CD14-positive monocyte (primary cell): Measurements from ENCODE around the gene CACNB4. TPM values are rescaled to one million over a fixed set of nuclear protein-coding genes. Genes with fewer than 3 reads are reported as not detected.

Source experiments
- DNase-seq, 3 donors: peaks; one replicate each; pipeline ENCODE4 v3.0.0-alpha.2; 2011 to 2022
- H2AFZ ChIP-seq: 2 replicates; pipeline ENCODE4 v1.6.0; 2012; ENCODE audit warnings: mild to moderate bottlenecking, low read depth, low read length, inconsistent platforms; ENCODE audit not compliant: insufficient read depth, poor library complexity, severe bottlenecking
- H3K27ac ChIP-seq, 2 donors: 1 replicate in 1 of 2; 2 replicates in 1 of 2; pipeline ENCODE4 v1.5.1; 2012 to 2013; ENCODE audit warnings: low read length in 2 of 2, control low read depth in 1 of 2, inconsistent platforms in 1 of 2, low read depth in 1 of 2, mild to moderate bottlenecking in 1 of 2
- H3K27me3 ChIP-seq, 2 donors: one replicate each; pipeline versions ENCODE4 v1.6.0 to v1.6.1; 2011 to 2013; ENCODE audit warnings: low read length in 2 of 2; ENCODE audit not compliant: control insufficient read depth in 2 of 2, insufficient read depth in 2 of 2
- H3K36me3 ChIP-seq, 2 donors: replicated peaks in 1 of 2; 1 replicate in 1 of 2; 2 replicates in 1 of 2; pipeline versions ENCODE4 v1.5.1 to v1.6.1; 2012 to 2013; ENCODE audit warnings: low read length in 2 of 2, control low read depth in 1 of 2, inconsistent platforms in 1 of 2, mild to moderate bottlenecking in 1 of 2; ENCODE audit not compliant: insufficient read depth in 2 of 2, control insufficient read depth in 1 of 2
- H3K4me1 ChIP-seq, 2 donors: 1 replicate in 1 of 2; 2 replicates in 1 of 2; pipeline versions ENCODE4 v1.5.1 to v1.6.1; 2012 to 2013; ENCODE audit warnings: low read length in 2 of 2, control low read depth in 1 of 2, inconsistent platforms in 1 of 2, mild to moderate bottlenecking in 1 of 2, moderate library complexity in 1 of 2; ENCODE audit not compliant: insufficient read depth in 2 of 2, control insufficient read depth in 1 of 2
- H3K4me2 ChIP-seq: replicated peaks from 2 replicates; pipeline ENCODE3; 2012; ENCODE audit warnings: low read length, moderate library complexity, mild to moderate bottlenecking; ENCODE audit not compliant: poor library complexity, severe bottlenecking; ENCODE audit errors: extremely low read depth
- H3K4me3 ChIP-seq, 3 experiments: fragments of 200-600 bp in 1 of 3; sonication (generic) in 1 of 3; replicated peaks in 1 of 3; 1 replicate in 2 of 3; 2 replicates in 1 of 3; pipeline ENCODE4 v1.5.1; 2011 to 2013; ENCODE audit warnings: low read length in 3 of 3, mild to moderate bottlenecking in 3 of 3, control low read depth in 2 of 3, low read depth in 2 of 3, inconsistent platforms in 1 of 3, moderate library complexity in 1 of 3
- H3K79me2 ChIP-seq: 2 replicates; pipeline ENCODE4 v1.6.0; 2012; ENCODE audit warnings: mild to moderate bottlenecking, control low read depth, inconsistent platforms, low read length, moderate library complexity; ENCODE audit not compliant: insufficient read depth
- H3K9ac ChIP-seq: 2 replicates; pipeline ENCODE4 v1.6.0; 2017; ENCODE audit warnings: low read length, mild to moderate bottlenecking; ENCODE audit not compliant: insufficient read depth, poor library complexity, severe bottlenecking
- H3K9me3 ChIP-seq, 2 donors: replicated peaks in 1 of 2; 1 replicate in 1 of 2; 2 replicates in 1 of 2; pipeline versions ENCODE4 v1.5.1 to v1.6.1; 2012 to 2013; ENCODE audit warnings: low read length in 2 of 2, control low read depth in 1 of 2; ENCODE audit not compliant: control insufficient read depth in 1 of 2, insufficient read depth in 1 of 2
- H4K20me1 ChIP-seq: 2 replicates; pipeline ENCODE4 v1.6.0; 2012; ENCODE audit warnings: mild to moderate bottlenecking, low read length, control low read depth, moderate library complexity; ENCODE audit not compliant: insufficient read depth
- H3K27ac Mint-ChIP-seq, 7 donors: one replicate each; pipeline ENCODE4 v1.8.0; 2020; ENCODE audit warnings: mild to moderate bottlenecking in 7 of 7, mixed read lengths in 7 of 7, moderate library complexity in 6 of 7, inconsistent platforms in 2 of 7
- H3K27me3 Mint-ChIP-seq, 3 donors: one replicate each; pipeline ENCODE4 v1.8.0; 2021 to 2022; ENCODE audit warnings: low read depth in 3 of 3, mild to moderate bottlenecking in 3 of 3, mixed read lengths in 3 of 3, moderate library complexity in 3 of 3, inconsistent platforms in 1 of 3
- H3K36me3 Mint-ChIP-seq, 2 donors: one replicate each; pipeline ENCODE4 v1.8.0; 2020; ENCODE audit warnings: mixed read lengths in 2 of 2, inconsistent platforms in 1 of 2, mild to moderate bottlenecking in 1 of 2
- H3K4me1 Mint-ChIP-seq: one replicate; pipeline ENCODE4 v1.8.0; 2020; ENCODE audit warnings: mild to moderate bottlenecking, mixed read lengths
- H3K4me3 Mint-ChIP-seq, 2 donors: one replicate each; pipeline ENCODE4 v1.8.0; 2020; ENCODE audit warnings: mild to moderate bottlenecking in 2 of 2, mixed read lengths in 2 of 2, moderate library complexity in 1 of 2
- H3K9me3 Mint-ChIP-seq, 7 donors: one replicate each; pipeline ENCODE4 v1.8.0; 2020 to 2022; ENCODE audit warnings: mixed read lengths in 7 of 7, mild to moderate bottlenecking in 6 of 7, moderate library complexity in 6 of 7, inconsistent platforms in 2 of 7
- CTCF ChIP-seq: fragments of 200-600 bp; IDR thresholded peaks from one replicate; pipeline ENCODE4 v1.8.0; 2022; ENCODE audit warnings: antibody characterized with exemption, mild to moderate bottlenecking
- WGBS: methylation state at CpG from one replicate; pipeline ENCODE4 v1.1.5; 2013; ENCODE audit warnings: missing lambda C conversion rate; ENCODE audit not compliant: insufficient coverage; 5-methylcytosine and 5-hydroxymethylcytosine counted together
- intact Hi-C, 2 donors: fragments of 100-400 bp; cut with micrococcal nuclease; formaldehyde crosslinking; loops; one replicate each; pipeline versions ENCODE4 v1.15.0 to v1.15.1; 2023
- polyA plus RNA-seq, 3 donors: library from polyadenylated mRNA; depleted of rRNA in 1 of 3; unstranded in 2 of 3; stranded (reverse) in 1 of 3; fragments of 300-500 nt in 2 of 3; fragments of >200 nt in 1 of 3; fragmentation: Illumina TruSeq in 2 of 3; gene quantifications; 1 replicate in 2 of 3; 2 replicates in 1 of 3; pipeline ENCODE4 v1.2.3, GENCODE V29; 2012 to 2021

Gene CACNB4
- polyA plus RNA-seq, 3 donors, result 0.44 to 1.9 (median 1.1) TPM

- Histone ChIP-seq H3K27me3 (no peaks in the 10 kb centered on the region), H3K4me3 (no peak overlapping the region), H3K4me1 (peaks cover 51 to 66% of the 10 kb centered on the region in 2 donors), H3K9ac (no peak overlapping the region), H3K9me3 (no peaks in the 10 kb centered on the region), H2AFZ (no peak overlapping the region), H3K79me2 (no peaks in the 10 kb centered on the region), H3K27ac (no peak overlapping the region), H4K20me1 (no peaks in the 10 kb centered on the region), H3K36me3 (no peaks in the 10 kb centered on the region), H3K4me2 (no peak overlapping the region)
- no peak overlapping the region for H3K27ac Mint-ChIP-seq
- H3K4me1 Mint-ChIP-seq, result peaks cover 42% of the 10 kb centered on the region
- no peak for DNase-seq
- no peaks in the 10 kb centered on the region for H3K9me3 Mint-ChIP-seq
- no CpG with 5 or more reads among the region's 3 CpGs for WGBS
- H3K27me3 Mint-ChIP-seq, result peaks cover 0 to 2% (median 0%) of the 10 kb centered on the region in 3 donors
- peaks cover 0 to 1% of the 10 kb centered on the region in 2 donors for H3K36me3 Mint-ChIP-seq
- intact Hi-C loops, result loop anchor here in 1 of 2 donors (2.0 kb wide), 1 partner anchor 14 kb away; no protein-coding TSS in a partner anchor
- TF ChIP-seq CTCF, result no peak
- no peak overlapping the region for H3K4me3 Mint-ChIP-seq
Measured at GRCh38 chr2:151902829-151903228, 196.0 kb downstream of the CACNB4 start.

DNA sequence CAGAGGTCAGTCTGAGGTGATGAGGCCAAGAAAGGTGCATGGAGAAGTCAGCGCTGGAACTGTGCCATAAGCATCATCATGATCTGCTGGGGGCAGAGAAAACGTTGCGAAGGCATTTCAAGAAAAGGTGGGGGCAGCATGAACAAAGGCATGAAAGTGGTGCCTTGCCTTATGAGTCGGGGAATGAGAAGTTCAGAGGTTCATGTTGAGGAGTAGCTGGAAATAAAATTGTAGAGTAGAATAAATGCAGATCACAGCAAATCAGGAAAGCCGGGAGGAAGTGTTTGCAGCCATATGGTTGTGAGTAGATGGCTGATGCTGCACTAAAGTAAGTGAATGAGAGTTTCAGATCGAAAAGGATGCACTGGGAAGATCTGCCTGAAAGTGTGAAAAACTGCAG lies 198.5 kb downstream of the CACNB4 start:
- no peak overlapping the region for H3K27ac Mint-ChIP-seq
- 59% methylated on average over 6 of the region's 6 CpGs for WGBS
- H3K9me3 ChIP-seq, result no peaks in the 10 kb centered on the region
- peaks cover 0 to 2% (median 1%) of the 10 kb centered on the region in 3 donors for H3K27me3 Mint-ChIP-seq
- no peak overlapping the region for H3K4me3 Mint-ChIP-seq
- peaks cover 33 to 41% of the 10 kb centered on the region in 2 donors for H3K4me1 ChIP-seq
- no peak for TF ChIP-seq CTCF
- H3K79me2 ChIP-seq, result no peaks in the 10 kb centered on the region
- H3K36me3 ChIP-seq, result no peaks in the 10 kb centered on the region
- peaks cover 0 to 1% of the 10 kb centered on the region in 2 donors for H3K36me3 Mint-ChIP-seq
- no peak overlapping the region for H3K27ac ChIP-seq
- peak overlapping the region; percentile 18 for H3K4me2 ChIP-seq
- H3K9me3 Mint-ChIP-seq, result peaks cover 0 to 5% (median 0%) of the 10 kb centered on the region in 7 donors
- H3K27me3 ChIP-seq, result no peaks in the 10 kb centered on the region
- H2AFZ ChIP-seq, result peak overlapping the region; percentile 22
- H4K20me1 ChIP-seq, result no peaks in the 10 kb centered on the region
- intact Hi-C loops, result no loop called here
- no peak overlapping the region for H3K9ac ChIP-seq
- peaks cover 20% of the 10 kb centered on the region for H3K4me1 Mint-ChIP-seq
- H3K4me3 ChIP-seq, result no peak overlapping the region
- DNase-seq, result peak in 1 of 3 donors; percentile 17
